GM23248 (cell line): ENCODE measurements around the gene COL4A5. TPM values are rescaled to one million over a fixed set of nuclear protein-coding genes. Genes with fewer than 3 reads are reported as not detected.
A peak's percentile ranks its signal among the peaks of the same experiment; 100 is the strongest.

Source experiments
- DNase-seq: peaks from one replicate; pipeline ENCODE4 v3.0.0-alpha.2; 2015
- H2AFZ ChIP-seq: fragments of 200-600 bp; sonication (generic); 2 replicates; pipeline ENCODE4 v1.6.1; 2016; ENCODE audit warnings: antibody characterized with exemption
- H3F3A ChIP-seq: fragments of 200-600 bp; sonication (generic); 2 replicates; pipeline ENCODE4 v1.6.1; 2016; ENCODE audit warnings: mild to moderate bottlenecking, antibody characterized with exemption, mixed run types; ENCODE audit not compliant: insufficient read depth
- H3K27ac ChIP-seq: fragments of 200-600 bp; sonication (generic); 2 replicates; pipeline ENCODE4 v1.5.1; 2016; ENCODE audit warnings: mild to moderate bottlenecking
- H3K27me3 ChIP-seq: fragments of 200-600 bp; sonication (generic); replicated peaks from 2 replicates; pipeline ENCODE4 v1.6.1; 2016; ENCODE audit warnings: mild to moderate bottlenecking; ENCODE audit not compliant: insufficient read depth
- H3K36me3 ChIP-seq: fragments of 200-600 bp; sonication (generic); 2 replicates; pipeline ENCODE4 v1.6.1; 2016; ENCODE audit warnings: low read depth, mild to moderate bottlenecking
- H3K4me1 ChIP-seq: fragments of 200-600 bp; sonication (generic); 2 replicates; pipeline ENCODE4 v1.6.1; 2016; ENCODE audit warnings: mild to moderate bottlenecking; ENCODE audit not compliant: insufficient read depth
- H3K4me2 ChIP-seq: fragments of 200-600 bp; sonication (generic); one replicate; pipeline ENCODE4 v1.6.1; 2016; ENCODE audit warnings: mild to moderate bottlenecking; ENCODE audit not compliant: unreplicated experiment
- H3K4me3 ChIP-seq: fragments of 200-600 bp; sonication (generic); 2 replicates; pipeline ENCODE4 v1.5.1; 2016; ENCODE audit warnings: mild to moderate bottlenecking
- H3K79me2 ChIP-seq: fragments of 200-600 bp; sonication (generic); 2 replicates; pipeline ENCODE4 v1.6.1; 2016; ENCODE audit warnings: mild to moderate bottlenecking; ENCODE audit not compliant: insufficient read depth
- H3K9ac ChIP-seq: fragments of 200-600 bp; sonication (generic); 2 replicates; pipeline ENCODE4 v1.6.1; 2016; ENCODE audit warnings: mild to moderate bottlenecking
- H3K9me2 ChIP-seq: fragments of 200-600 bp; sonication (generic); 2 replicates; pipeline ENCODE4 v1.6.1; 2016; ENCODE audit warnings: mixed run types, mild to moderate bottlenecking, moderate library complexity; ENCODE audit not compliant: insufficient read depth
- H3K9me3 ChIP-seq: fragments of 200-600 bp; sonication (generic); one replicate; pipeline ENCODE4 v1.6.1; 2017; ENCODE audit warnings: low read depth
- H4K20me1 ChIP-seq: fragments of 200-600 bp; sonication (generic); 2 replicates; pipeline ENCODE4 v1.6.0; 2016; ENCODE audit not compliant: insufficient read depth
- EZH2 ChIP-seq: fragments of 200-600 bp; sonication (generic); IDR thresholded peaks from 2 replicates; pipeline ENCODE4 v1.6.1; 2018; ENCODE audit warnings: antibody characterized with exemption, mild to moderate bottlenecking; ENCODE audit not compliant: insufficient read depth, poor library complexity, severe bottlenecking
- EZH2phosphoT487 ChIP-seq: fragments of 200-600 bp; sonication (generic); IDR thresholded peaks from 2 replicates; pipeline ENCODE4 v1.6.1; 2018; ENCODE audit warnings: antibody characterized with exemption, moderate library complexity, mild to moderate bottlenecking, low read depth; ENCODE audit not compliant: insufficient read depth
- WGBS, 2 experiments: methylation state at CpG; one replicate each; pipeline ENCODE4 v1.1.6; 2015 to 2017; ENCODE audit warnings: low lambda C conversion rate in 2 of 2, low coverage in 1 of 2; ENCODE audit errors: missing lambda C conversion rate in 2 of 2; 5-methylcytosine and 5-hydroxymethylcytosine counted together
- in situ Hi-C: fragments of 300-500 bp; cut with MboI; formaldehyde crosslinking; loops from 2 replicates; pipeline ENCODE4 v1.15.0; 2020
- polyA plus RNA-seq: library from polyadenylated mRNA; unstranded; fragments of >200 nt; fragmentation: Nextera tagmentation; extraction: Ambion mirVana; gene quantifications from 2 replicates; pipeline ENCODE4 v1.2.1, GENCODE V29; 2016
- total RNA-seq: library from RNA; depleted of rRNA; stranded (reverse); fragments of >200 nt; shearing (Covaris generic); gene quantifications from 2 replicates; pipeline ENCODE4 v1.2.3, GENCODE V29; 2014

COL4A5 gene
- total and polyA plus RNA-seq, 2 experiments from 2014 or later = 5.3 to 14.4 TPM

GRCh38 chrX:108731153-108731552 is 291.5 kb downstream of the COL4A5 start:
- Histone ChIP-seq H3K9ac (no peak overlapping the region), H3K4me1 (no peaks in the 10 kb centered on the region), H3K79me2 (no peaks in the 10 kb centered on the region), H3K4me2 (no peak overlapping the region), H3K27ac (no peak overlapping the region), H3K36me3 (no peaks in the 10 kb centered on the region), H3K9me3 (no peaks in the 10 kb centered on the region), H3K9me2 (no peaks in the 10 kb centered on the region), H3K27me3 (peaks cover 7% of the 10 kb centered on the region), H2AFZ (no peak overlapping the region), H3F3A (no peaks in the 10 kb centered on the region), H4K20me1 (no peaks in the 10 kb centered on the region), H3K4me3 (no peak overlapping the region)
- DNase-seq = no peak
- 26 to 36% methylated on average over 2 of the region's 2 CpGs for WGBS, 2 experiments
- in situ Hi-C loops = no loop called here
- TF ChIP-seq EZH2phosphoT487 (no peak), EZH2 (no peak)

GRCh38 chrX:108732630-108733321 is 293.1 kb downstream of the COL4A5 start:
- H3K4me2 ChIP-seq = no peak overlapping the region
- no peaks in the 10 kb centered on the region for H3F3A ChIP-seq
- no peak overlapping the region for H2AFZ ChIP-seq
- H3K36me3 ChIP-seq = no peaks in the 10 kb centered on the region
- no peak overlapping the region for H3K4me3 ChIP-seq
- H3K9me3 ChIP-seq = no peaks in the 10 kb centered on the region
- no peak overlapping the region for H3K9ac ChIP-seq
- no peaks in the 10 kb centered on the region for H3K9me2 ChIP-seq
- TF ChIP-seq EZH2 = no peak
- no peak for TF ChIP-seq EZH2phosphoT487
- 11 to 13% methylated on average over 25 to 29 of the region's 39 CpGs for WGBS, 2 experiments
- H4K20me1 ChIP-seq = no peaks in the 10 kb centered on the region
- H3K27ac ChIP-seq = no peak overlapping the region
- no peak for DNase-seq
- in situ Hi-C loops = no loop called here
- H3K27me3 ChIP-seq = peaks cover 15% of the 10 kb centered on the region
- H3K79me2 ChIP-seq = no peaks in the 10 kb centered on the region
- no peaks in the 10 kb centered on the region for H3K4me1 ChIP-seq

GRCh38 chrX:108734426-108734825 is 294.8 kb downstream of the COL4A5 start:
- no peaks in the 10 kb centered on the region for H3K36me3 ChIP-seq
- DNase-seq = no peak
- no peak overlapping the region for H3K27ac ChIP-seq
- H3K4me1 ChIP-seq = no peaks in the 10 kb centered on the region
- no peak overlapping the region for H3K9ac ChIP-seq
- H3K79me2 ChIP-seq = no peaks in the 10 kb centered on the region
- no peak for TF ChIP-seq EZH2
- TF ChIP-seq EZH2phosphoT487 = no peak
- H3K27me3 ChIP-seq = peaks cover 15% of the 10 kb centered on the region
- H4K20me1 ChIP-seq = no peaks in the 10 kb centered on the region
- no peak overlapping the region for H2AFZ ChIP-seq
- WGBS, 2 experiments = 50 to 60% methylated on average over 2 to 7 of the region's 7 CpGs
- H3K9me3 ChIP-seq = no peaks in the 10 kb centered on the region
- H3F3A ChIP-seq = no peaks in the 10 kb centered on the region
- H3K4me2 ChIP-seq = no peak overlapping the region
- no peak overlapping the region for H3K4me3 ChIP-seq
- in situ Hi-C loops = no loop called here
- H3K9me2 ChIP-seq = no peaks in the 10 kb centered on the region

- DNase-seq = no peak
Observed at GRCh38 chrX:108735091-108735678, 295.5 kb downstream of the COL4A5 start.

More at GRCh38 chrX:108735091-108735678, 295.5 kb downstream of the COL4A5 start:
- TF ChIP-seq EZH2phosphoT487 = no peak
- H3K4me3 ChIP-seq = peak overlapping the region; percentile 57; the same call in 1 of the 2 replicates
- H4K20me1 ChIP-seq = no peaks in the 10 kb centered on the region
- no peaks in the 10 kb centered on the region for H3K4me1 ChIP-seq
- peaks cover 15% of the 10 kb centered on the region for H3K27me3 ChIP-seq
- H3K9me2 ChIP-seq = no peaks in the 10 kb centered on the region
- H3K9me3 ChIP-seq = no peaks in the 10 kb centered on the region
- whole genome bisulfite sequencing, 2 experiments = 40 to 46% methylated on average over 15 to 21 of the region's 36 CpGs
- no peaks in the 10 kb centered on the region for H3F3A ChIP-seq
- H3K79me2 ChIP-seq = no peaks in the 10 kb centered on the region
- in situ Hi-C loops = no loop called here
- peak overlapping the region; percentile 60 for H2AFZ ChIP-seq
- no peak overlapping the region for H3K4me2 ChIP-seq
- H3K27ac ChIP-seq = no peak overlapping the region
- H3K36me3 ChIP-seq = no peaks in the 10 kb centered on the region
- H3K9ac ChIP-seq = no peak overlapping the region
